HG03139 (cell line): Measurements from ENCODE around the gene CCM2.
A peak's percentile ranks its signal among the peaks of the same experiment; 100 is the strongest.

Source experiments
- ATAC-seq: cut with Tn5 transposase; IDR thresholded peaks from one replicate; pipeline ENCODE4 v1.9.1; 2021; ENCODE audit not compliant: unreplicated experiment

Gene CCM2

DNA sequence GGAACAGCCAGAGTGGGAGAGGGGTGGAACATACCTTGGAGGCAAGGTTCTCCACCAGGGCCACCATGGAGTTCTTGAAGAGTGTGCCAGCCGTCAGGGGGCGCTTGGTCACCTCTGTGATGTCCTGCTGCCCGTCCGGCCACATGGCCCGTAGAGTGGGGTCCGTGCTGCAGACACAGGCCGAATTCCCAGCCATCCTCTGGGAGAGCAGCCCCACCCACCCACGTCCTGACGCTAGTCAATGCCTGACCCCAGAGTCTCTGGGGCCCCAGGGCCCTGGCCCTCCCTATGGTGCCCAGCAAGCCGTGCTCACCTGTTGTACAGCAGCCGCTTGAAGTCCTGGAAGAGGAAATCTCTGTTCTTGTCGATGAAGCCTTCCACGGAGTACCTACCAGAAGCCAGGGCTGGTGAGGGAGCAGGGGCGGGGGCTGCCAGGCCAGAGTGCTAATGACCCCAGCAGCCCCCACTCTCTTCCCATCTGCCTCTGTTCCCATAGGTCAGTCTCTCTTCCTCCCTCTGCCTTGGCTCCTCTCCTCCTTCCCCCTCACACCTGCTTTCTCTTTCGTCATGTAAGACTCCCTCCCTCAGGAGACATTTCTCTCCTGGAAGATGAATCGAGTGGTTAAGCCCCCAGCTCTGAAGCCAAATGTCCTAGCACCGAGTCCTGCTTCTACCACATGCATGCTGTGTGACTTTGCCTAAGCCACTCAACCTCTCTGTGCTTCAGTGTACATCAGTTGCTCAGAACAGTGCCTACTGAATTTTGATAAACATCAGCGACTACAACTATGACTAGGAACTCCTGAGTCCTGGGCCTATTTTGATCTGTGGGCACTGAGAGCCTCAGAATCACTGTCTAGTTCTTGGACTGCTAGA is 32.2 kb upstream of the CCM2 start:
- no peak for ATAC-seq

DNA sequence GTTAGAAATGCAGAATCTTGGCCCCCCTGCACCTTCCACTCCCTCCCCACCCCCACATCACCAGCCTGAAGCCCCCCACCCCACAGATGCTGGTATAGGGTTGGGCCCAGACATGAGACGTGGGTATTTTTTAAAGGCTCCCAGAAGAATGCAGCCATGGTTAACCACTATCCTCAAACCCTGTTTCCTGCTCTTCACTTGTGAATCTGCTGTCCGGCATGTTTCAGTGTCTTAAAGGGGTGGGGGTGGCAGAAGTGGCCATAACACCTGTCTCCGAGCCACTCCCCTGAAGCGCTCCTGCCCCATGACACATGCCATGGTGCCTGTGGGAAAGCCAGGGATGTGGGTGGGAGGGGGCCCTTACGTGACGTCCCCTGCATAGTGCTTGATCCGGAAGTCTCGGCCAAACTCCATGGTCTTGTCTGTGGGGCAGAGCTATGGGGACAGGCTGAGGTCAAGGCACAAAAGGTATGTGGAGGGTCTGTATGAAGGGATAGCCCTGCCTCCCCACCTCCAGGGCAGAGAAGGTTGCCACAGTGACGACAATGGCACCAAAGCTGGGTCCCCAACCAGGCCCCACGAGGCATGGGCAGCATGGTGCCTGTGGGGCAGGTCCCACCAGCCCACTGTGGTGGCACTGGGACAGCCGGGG is 30.8 kb upstream of the CCM2 start:
- no peak for ATAC-seq

DNA sequence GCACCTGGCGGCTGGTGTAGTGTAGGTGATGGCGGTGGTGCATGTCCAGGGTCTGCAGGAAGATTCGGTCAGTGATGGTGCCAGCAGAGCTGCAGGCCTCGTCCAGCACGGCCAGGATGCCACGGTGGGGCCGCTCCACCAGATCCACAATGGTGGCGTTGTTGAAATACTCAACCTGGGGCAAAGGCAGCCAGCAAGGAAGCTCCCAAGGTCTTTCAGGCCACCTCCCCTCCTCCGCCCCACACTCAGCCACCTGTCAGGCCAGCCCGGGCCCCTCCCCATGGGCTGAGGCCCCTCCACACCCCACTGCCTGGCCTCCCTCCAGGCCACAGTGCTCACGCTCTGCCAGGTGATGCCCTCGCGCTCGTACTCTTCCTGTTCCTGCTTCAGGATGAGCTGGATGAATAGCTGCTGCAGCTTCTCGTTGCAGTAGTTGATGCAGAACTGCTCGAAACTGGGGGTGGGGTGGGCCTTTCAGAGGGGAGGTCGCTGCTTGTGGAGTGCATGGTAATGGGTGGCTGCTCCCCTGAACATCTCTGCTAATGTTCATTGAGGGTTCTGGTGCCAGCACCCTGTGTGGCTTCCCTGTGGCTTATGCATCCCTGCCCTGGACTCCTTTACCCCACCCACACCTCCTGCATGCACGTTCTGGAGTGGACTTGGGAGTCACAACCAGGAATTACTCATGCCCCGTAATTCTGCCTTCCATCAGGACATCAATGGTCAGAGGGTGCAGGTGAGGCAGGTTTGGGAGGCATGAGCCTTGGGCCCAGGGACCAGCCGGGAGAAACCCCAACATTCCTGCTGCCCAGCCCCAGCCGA is 30.1 kb upstream of the CCM2 start:
- no peak for ATAC-seq

DNA sequence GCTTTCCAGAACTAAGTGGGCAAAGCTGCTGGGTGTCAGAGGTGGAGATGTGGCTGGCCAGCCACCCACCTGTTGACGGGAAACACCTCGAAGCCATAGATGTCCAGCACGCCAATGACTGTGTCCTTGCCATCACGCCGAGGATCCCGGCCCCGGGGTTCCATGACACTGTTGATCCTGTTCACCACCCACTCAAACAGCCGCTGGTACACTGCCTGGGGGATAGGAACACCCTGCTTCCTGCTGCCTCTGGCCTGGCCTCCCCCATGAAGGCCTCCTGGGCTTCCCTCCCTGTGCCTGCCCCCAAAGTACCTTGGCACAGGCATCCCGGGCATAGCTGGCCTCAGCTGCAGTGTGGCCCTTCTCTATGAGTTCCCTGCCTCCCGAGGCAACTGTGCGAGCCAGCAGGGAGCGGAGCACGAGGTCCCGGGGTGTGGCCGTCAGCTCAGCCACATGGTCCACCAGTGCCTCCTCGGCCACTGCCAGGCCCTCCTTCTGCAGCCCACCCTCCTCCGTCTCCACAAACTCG is 29.4 kb upstream of the CCM2 start:
- ATAC-seq, result no peak

DNA sequence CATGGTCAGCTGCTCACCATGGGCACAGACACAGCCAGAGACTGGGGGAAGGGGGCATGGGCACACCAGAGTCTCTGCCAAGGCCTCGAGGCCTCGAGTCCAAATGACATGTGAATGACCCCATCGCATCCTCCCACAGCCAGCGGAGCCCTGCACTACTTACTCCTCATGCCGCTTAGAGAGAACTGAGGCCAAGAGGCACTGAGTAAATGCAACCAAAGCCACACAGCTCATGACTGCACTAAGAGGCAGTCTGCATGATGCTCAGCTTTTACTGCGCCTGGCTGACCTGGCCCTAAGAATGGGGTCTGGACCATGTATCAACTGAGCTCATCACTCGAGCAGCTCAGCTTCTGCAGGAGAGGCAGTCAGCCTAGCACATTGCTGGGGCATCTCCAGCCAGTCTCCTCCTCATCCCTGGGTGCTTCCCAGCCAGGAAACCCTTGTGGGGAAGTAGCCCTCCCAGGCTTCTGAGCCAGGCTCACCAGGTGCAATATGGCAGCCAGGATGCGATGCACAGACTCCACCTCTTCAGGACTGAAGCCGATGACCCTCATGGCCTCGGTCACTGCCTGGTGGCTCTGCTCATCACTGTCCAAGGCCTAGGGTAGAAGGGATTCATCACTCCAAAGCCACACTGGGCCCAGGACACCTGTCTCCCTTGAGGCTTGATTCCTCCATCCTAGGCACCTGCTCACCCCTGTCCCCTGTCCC is 28.7 kb upstream of the CCM2 start:
- no peak for ATAC-seq

DNA sequence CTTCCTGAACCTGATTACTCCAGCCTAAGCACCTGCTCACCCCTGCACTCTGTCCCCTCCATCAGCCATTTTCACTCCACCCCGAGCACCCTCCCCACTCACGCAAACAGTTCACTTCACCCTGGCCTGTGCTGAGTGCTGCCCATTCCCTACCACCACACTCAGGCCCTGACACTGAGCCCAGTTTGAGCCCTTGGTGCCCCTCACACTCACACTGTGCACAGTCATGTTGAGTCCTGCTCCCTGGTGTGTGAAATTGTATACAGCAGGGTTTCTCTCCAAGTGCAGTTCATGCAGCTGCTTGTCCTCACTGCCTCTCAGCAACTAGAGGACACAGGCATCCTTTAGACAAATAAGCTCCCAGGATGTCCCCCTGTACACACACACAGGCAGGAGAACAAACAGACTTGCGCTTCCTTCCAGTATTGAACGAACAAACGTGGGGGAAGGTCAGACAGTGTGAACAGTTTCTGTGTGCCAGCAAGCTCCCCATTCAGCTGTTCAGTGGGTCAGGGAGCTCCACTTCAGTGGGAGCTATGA is 28.0 kb upstream of the CCM2 start:
- ATAC-seq, result no peak

DNA sequence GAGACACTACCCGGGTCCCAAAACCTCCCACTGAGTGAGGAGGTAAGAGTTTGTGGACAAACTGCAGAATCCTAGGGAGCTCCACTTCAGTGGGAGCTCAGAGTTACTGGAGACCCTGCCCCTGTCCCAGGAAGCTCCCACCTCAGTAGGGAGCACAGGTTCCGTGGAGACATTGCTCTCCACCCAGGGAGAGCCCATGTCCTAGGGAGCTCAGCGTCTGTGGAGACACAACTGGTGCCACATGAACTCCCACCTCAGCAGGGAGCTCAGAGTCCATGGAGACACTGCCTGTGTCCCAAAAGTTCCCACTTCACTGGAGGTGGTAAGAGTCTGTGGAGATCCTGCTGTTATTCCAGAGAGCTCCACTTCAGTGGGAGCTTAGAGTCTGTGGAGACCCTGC is 27.4 kb upstream of the CCM2 start:
- no peak for ATAC-seq

DNA sequence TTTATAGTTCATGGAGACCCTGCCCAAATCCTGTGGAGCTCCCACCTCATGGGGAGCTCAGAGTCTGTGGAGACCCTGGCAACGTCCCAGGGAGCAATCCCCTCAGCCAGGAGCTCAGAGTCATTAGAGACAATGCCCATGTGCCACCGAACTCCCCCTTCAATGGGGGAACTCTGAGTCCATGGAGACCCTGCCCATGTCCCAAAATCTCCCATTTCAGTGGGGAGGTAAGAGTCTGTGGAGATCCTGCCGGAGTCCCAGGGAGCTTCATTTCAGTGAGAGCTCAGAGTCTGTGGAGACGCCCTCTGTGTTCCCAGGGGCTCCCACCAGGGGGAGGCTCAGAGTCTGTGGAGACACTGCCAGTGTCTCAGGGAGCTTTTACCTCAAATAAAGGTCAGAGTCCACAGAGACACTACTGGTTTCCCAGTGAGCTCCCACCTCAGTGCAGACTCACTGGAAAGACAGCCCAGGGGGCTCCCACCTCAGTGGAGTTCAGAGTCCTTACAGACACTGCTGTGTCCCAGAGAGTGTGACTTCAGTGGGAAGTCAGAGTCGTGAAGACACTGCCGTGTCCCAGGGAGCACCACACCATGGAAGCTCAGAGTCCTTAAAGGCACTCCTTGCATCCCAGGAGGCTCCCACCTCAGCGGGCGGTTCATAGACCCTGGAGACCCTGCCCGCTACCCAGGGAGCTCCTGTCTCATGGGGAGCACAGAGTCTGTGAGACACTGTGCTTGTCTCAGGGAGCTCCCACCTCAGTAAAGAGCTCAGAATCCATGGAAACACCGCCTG is 26.2 kb upstream of the CCM2 start:
- ATAC-seq, result no peak

DNA sequence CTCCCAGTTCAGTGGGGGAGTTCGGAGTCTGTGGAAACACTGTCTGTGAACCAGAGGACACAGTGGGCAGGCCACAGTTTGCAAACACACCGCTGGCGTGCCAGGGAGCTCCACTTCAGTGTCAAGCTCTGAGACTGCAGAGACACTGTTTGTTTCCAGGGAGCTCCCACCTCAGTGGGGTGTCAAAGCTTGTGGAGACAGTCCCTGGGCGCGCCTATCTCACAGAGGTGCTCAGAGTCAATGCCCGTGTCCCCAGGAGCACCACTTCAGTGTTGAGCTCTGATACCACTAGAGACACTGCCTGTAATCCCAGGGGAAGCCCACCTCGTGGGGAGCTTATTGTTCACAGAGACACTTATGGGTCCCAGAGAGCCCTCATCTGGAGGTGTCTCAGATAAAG is 25.5 kb upstream of the CCM2 start:
- no peak for ATAC-seq

DNA sequence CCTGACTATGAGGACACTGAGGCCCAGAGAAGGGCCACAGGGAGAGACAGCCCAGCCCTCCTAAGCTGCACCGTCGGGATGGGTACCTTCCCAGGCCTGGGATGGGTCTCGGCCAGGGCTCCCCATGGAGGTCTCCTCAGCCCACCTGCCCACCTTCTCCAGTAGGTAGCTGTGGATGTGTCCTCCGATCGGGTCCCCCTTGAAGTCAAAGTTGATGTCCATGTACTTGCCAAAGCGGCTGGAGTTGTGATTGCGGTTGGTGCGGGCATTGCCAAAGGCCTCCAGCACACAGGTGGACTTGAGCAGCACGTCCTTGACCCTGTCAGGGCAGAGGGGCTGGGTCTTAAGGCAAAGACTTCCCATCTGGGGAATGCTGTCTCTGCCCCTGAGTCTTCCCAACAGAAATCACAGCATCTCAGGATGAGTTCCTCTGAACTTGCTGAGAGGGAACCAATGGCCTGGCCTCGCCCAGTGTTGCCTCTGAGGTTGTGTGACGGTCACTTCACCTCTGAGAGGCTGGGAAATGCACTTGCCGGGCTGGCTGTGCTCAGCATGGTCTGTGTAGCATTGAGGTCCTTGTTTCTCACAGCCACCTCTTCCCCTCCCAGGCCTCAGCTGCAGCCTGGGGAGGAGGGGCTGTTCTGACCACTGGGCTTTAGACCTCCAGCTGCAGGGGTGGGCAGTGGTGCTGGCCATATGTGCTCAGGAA is 24.5 kb upstream of the CCM2 start:
- ATAC-seq, result no peak

DNA sequence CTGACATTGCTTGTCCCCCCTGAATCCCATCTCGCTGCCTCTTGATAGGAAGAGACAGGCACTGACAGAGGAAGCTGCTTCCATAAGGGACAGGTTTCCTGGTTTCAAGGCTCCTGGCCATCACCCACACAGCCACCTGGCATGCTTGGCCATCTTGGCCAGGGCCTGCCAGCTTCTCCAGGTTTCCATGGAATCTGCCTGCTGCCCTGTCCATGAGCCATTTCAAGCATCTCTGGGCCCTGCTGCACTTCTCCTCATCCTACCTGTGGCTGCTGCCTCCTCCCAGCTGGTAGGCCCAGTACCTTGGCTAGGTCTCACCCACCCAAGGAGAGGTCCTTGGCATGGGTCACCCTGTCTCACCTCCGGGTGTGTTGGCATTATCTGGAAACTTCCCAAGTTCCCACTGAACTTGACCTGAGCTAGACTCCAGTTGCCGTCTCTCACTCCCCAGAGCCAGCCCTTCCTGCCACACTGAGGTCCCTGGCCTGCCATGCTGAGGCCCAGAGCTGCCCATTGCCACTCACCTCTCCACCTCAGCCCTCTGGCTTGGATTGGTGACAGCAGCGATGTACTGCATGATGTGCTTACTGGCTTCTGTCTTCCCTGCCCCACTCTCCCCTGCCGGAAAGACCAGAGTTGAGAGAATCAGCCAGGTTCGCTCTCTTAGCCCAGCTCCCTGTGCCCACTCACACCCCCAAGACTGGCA is 23.8 kb upstream of the CCM2 start:
- ATAC-seq, result no peak

DNA sequence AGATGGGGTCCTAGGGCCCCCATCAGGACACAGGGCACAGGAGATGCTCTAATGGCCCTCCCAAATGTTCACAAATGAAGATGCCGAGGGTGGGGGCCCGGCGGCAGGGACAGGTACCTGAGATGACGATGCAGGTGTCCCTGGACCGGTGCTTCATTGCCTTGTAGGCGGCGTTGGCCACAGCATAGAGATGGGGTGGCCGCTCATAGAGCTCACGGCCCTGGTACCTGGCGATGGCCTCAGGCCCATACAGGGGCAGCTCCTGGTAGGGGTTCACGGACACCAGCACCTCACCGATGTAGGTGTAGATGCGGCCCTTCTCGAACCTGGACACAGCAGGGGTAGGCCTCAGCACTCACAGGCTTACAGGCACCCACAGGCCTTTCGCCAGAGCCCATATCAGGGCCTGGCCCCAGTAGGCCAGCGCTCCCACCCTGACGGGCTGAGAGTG is 23.2 kb upstream of the CCM2 start:
- ATAC-seq, result no peak

DNA sequence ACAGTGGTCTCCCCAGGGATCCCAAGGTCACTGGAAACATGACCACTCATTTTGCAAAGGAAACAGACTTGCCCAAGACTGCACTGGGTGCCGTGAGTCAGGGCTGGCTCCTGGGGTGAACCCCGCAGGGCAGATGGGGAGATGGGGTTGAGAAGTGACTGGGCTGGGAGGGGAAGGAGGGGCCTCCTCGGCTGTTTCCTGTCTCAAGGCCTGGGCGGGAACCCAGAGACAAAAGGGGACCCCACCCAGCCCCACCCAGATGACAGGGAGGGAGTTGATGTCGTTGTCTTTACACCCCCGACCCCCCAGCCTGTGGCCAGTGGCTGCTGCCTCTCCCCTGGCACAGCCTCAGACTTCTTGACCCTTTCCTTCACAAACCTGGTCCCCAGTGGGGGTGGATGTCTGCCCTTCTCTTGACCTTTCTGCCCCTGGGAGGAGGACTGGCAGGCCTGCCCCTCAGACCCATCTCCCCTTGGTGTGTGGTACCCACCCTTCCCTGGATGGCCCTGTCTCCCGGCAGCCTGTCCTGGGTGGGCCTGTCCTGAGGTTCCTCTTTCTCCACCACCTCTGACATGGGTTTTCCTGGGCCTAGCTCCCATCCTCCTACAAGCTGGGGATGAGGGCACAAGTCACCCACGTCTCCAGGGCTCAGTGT is 22.6 kb upstream of the CCM2 start:
- no peak for ATAC-seq

DNA sequence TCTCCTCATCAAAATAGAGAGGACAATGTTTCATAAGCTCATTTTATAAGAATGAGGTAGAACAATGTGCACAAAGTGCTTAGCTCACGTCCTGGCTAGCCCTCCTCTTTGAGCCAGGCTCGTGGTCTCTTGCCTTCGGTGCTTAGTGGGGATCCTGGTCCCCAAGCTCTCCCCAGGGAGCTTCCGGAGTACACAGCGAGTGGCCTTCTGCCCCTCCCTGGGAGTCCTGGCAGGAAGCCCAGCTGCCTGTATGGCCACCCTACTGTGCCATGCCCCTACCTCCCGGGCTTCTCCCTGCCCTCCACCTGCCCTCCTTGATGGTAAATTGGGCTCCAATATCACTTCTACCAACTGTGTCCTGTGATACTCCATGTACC is 22.1 kb upstream of the CCM2 start:
- ATAC-seq, result no peak

DNA sequence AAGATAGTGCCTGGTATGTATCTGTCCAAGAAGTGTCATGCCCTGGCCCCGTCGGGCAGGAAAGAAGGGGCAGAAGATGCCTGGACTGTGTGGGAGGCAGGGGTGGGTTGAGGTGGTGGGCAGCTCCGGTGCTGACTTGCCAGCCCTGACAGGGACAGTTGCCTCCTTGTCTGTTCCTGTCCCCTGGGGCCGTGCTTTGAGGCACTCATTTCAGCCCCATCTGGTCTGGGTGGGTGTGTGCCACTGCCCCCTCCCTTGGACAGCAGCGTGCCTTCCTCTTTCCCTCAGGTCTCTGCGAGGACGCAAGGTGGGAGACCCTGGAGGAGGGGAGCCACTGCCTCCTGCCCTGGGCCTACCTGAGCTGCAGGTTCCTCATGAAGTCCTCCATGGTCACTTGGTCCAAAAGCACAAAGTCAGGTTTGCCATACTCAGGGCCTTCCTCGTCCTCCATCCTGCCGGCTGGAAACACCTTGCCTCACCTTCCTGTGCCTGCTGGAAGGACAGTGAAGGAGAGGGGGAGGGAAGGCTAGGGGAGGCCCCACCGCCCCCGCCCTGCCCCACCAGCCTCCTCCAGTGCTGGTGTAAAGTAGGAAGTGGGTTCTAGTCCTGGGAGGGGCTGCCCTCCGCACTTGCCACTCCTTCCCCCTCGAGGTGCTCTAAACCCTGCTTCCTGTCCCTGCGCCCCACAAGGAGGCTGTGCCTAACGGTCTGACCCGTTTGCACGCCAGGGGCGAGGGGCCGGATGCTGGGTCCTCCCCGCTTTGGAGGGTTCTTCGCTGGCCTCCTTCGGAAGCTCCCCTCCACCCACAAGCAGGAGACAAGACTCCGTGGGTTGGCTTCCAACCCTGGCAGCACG is 21.3 kb upstream of the CCM2 start, which contains the start of gene MYO1G:
Gene MYO1G, minus strand, starts transcription at position 505 of the 856 bp plus-strand sequence. Its CDS starts 54 bp downstream, at position 451.
- ATAC-seq, result peak; percentile 63

DNA sequence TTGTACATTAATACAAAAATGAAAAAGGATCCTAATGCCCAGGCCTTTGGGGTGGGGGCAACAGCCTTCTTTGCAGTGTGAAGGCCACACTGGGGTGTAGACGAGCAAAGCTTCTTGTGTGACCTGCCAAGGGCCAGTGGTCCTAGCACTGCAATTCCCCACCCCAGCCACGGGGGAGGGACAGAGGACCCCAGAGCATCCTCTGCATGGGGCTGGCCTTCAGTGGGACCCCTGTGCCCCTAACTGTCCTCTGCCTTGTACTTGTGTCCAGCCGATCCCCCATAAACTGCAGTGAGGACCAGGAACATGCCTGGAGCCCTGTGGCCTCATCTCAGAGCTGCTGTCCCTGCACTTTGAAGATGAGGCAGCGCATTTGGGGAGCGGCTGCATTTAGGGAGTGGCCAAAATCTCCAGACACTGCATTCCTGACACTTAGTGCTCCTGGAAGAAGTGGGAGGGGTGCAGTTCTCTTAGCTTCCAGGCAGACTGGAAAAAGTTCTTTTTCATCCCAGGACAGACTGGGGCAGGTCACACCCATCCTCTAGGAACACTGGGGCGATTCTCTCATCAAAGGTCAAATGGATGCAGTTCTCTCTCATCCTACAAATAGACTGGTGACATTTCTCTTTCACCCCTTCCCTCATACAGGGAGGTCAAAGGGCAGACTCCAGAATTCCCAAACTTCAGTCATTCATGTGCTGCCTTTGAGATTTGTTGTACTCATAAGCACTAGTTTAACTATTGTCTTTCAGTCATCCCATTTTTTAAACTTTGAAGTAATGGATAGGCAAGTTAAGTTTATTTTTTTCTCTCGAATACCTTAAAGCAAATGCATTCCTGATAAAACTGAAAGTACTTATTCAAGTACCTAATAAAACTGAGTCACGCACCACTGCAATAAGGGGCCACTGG is 20.3 kb upstream of the CCM2 start:
- ATAC-seq, result no peak
